GM12873 (cell line): ENCODE data around the gene DNAH10.

ENCODE experiments used
- TF ChIP-seq, protein P1 (sequence below): IDR thresholded peaks from 2 replicates; pipeline ENCODE4 v1.5.1; 2012; ENCODE audit warnings: low read depth, mild to moderate bottlenecking, moderate library complexity, low read length, control low read depth; ENCODE audit not compliant: insufficient read depth; ENCODE audit errors: missing control alignments

The DNAH10 gene

GRCh38 chr12:123929946-123930583, 168.0 kb downstream of the DNAH10 start:
- TF ChIP-seq, protein P1, sequence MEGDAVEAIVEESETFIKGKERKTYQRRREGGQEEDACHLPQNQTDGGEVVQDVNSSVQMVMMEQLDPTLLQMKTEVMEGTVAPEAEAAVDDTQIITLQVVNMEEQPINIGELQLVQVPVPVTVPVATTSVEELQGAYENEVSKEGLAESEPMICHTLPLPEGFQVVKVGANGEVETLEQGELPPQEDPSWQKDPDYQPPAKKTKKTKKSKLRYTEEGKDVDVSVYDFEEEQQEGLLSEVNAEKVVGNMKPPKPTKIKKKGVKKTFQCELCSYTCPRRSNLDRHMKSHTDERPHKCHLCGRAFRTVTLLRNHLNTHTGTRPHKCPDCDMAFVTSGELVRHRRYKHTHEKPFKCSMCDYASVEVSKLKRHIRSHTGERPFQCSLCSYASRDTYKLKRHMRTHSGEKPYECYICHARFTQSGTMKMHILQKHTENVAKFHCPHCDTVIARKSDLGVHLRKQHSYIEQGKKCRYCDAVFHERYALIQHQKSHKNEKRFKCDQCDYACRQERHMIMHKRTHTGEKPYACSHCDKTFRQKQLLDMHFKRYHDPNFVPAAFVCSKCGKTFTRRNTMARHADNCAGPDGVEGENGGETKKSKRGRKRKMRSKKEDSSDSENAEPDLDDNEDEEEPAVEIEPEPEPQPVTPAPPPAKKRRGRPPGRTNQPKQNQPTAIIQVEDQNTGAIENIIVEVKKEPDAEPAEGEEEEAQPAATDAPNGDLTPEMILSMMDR, result no peak

DNA sequence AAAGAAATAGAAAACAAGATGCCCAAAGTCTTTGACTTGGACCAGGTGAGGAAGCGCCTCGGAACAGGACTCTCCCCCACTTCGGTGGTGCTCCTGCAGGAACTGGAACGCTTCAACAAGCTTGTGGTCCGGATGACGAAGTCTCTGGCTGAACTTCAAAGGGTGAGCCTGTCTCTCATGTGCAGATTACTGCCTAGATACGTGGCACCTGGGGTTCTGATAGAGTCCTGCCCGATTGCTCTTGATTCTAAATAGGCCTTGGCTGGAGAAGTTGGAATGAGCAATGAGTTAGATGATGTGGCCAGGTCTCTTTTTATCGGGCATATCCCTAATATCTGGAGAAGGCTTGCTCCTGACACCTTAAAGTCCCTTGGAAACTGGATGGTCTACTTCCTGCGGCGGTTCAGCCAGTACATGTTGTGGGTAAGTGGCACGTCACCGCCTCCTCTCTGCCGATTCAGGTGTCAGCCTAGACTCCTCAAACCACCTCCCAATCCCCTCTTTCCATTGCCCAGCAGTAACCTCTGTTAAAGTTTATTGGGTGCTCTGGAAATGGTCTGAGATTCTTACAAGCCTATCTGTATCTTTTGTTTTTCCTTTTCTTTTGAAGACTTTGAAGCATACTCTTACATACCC, 169.7 kb downstream of the DNAH10 start:
- TF ChIP-seq, protein P1, result no peak

DNA sequence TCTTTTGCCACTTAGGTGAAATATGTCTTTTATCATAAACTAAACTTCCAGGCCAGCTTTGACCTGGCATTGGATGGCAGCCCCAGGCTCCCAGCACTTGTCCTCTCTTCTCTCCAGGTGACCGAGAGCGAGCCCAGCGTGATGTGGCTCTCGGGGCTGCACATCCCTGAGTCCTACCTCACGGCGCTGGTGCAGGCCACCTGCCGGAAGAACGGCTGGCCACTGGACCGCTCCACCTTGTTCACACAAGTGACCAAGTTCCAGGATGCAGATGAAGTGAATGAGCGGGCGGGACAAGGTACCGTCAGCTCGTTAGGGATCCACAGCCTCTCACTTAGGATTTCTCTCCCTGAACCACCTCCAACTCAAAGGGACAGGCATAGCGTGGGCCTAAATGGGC, 171.1 kb downstream of the DNAH10 start:
- TF ChIP-seq, protein P1, result no peak

DNA sequence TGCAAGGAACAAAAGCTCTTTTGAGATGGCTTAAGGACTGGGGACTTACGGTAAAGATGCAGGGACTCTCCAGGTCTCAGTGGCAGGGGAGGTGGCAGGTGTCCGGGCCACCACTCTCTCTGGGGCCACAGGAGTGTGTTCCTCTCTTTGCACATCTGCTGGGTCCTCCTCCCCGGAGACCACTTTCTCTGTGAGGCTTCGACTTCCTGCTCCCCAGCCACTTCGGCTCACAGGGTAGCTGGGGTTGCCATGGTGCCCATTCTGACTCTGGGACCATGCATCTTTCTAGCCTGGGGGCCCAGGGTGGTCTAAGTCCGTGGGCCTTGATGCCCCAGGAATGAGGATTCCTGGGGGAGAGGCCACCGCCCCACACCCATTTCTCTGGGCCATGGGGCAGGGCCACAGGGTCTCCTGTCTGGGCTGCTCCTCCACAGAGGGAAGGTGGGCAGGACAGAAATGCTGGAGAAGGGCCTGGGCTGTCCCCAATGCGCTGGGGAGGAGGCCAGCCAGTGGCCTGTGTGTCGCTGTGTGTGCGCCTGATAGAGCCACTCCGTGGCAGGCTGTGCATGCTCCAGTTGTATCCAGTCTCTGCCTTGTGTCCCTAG, 172.0 kb downstream of the DNAH10 start:
- TF ChIP-seq, protein P1, result no peak

DNA sequence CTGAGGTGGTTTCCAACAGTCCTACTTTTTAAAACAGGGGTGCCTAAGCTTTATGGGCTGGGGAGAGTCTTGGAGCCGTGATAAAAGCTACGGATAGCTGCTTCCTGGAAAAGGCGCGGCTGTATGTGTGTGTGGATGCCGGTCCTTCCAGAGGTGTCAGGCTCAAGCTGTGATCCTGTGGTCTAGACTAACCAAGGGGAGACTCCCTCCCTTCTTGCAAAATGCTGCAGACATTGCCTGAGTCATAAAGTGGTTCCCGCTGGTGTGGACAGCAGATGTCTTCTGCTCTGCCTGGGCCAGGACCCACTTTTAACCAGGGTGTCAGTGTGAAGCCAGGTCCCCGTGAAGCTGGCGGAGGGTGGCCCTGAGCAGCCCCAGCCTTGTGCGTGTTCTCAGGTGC, 172.7 kb downstream of the DNAH10 start:
- TF ChIP-seq, protein P1, result no peak

GRCh38 chr12:123935956-123936355, 173.9 kb downstream of the DNAH10 start:
- TF ChIP-seq, protein P1, result no peak

- TF ChIP-seq, protein P1, result no peak
These were observed 174.4 kb downstream of the DNAH10 start for GRCh38 chr12:123936471-123936870.
